H1 (cell line): ENCODE data around the gene BACE1. TPM values are rescaled to one million over a fixed set of nuclear protein-coding genes. Genes with fewer than 3 reads are reported as not detected.

Experiments used
- HDAC6 ChIP-seq: IDR thresholded peaks from one replicate; pipeline ENCODE4 v1.7.1; 2012; ENCODE audit warnings: low read depth, mild to moderate bottlenecking, inconsistent platforms, low read length, moderate library complexity
- RAD21 ChIP-seq, 2 experiments: IDR thresholded peaks in 1 of 2; conservative IDR thresholded peaks in 1 of 2; 2 replicates each; pipeline ENCODE4 v1.6.1; 2011; ENCODE audit warnings: low read depth in 2 of 2, low read length in 2 of 2, improper control_type of control experiment in 1 of 2, inconsistent platforms in 1 of 2, mild to moderate bottlenecking in 1 of 2, moderate library complexity in 1 of 2
- polyA plus RNA-seq, 7 experiments: library from polyadenylated mRNA; depleted of rRNA in 3 of 7; stranded (reverse) in 5 of 7; unstranded in 2 of 7; fragments of >200 nt in 5 of 7; fragments of 200-250 nt in 2 of 7; gene quantifications; 1 replicate in 5 of 7; 2 replicates in 1 of 7; 4 replicates in 1 of 7; pipeline versions ENCODE4 v1.2.1 to v1.2.3, GENCODE V29; 2011 to 2013; ENCODE audit warnings: missing spikeins in 2 of 7, mixed read lengths in 2 of 7
- total RNA-seq: library from RNA; stranded (reverse); fragmentation: NEBNext Ultra II Directional; extraction: Animal tissue kit (Norgen Biotek cat#: 25700); gene quantifications from 2 replicates; pipeline ENCODE4 v1.2.1, GENCODE V29; 2021

BACE1 gene
- total and polyA plus RNA-seq, 2 of the 8 experiments (the other 6 are each of a cell fraction or from before 2014, with no cell fraction given) = 7.7 to 7.9 TPM

- TF ChIP-seq HDAC6 (no peak), RAD21 (IDR thresholded peaks at IDR 0.05 in 1 of 2, conservative IDR thresholded peaks at IDR 0.05 in 1 of 2; ENCODE audit: low read depth in 2 of 2, low read length in 2 of 2) (no peak)
Observed at GRCh38 chr11:117295438-117296137, 20.5 kb downstream of the BACE1 start (continued).
